ENCODE results near the gene SFXN3. TPM values are rescaled to one million over a fixed set of nuclear protein-coding genes. Genes with fewer than 3 reads are reported as not detected.

The SFXN3 gene
- total and polyA plus RNA-seq, 2 of the 13 experiments (the other 11 are each of a cell fraction or from before 2014, with no cell fraction given), result 16.8 to 71.5 TPM

- TF ChIP-seq ZNF800 (CRISPR knock-in tag; IDR thresholded peaks at IDR 0.05) (no peak), ZNF251 (CRISPR knock-in tag; IDR thresholded peaks at IDR 0.05) (no peak), ZUFSP (CRISPR knock-in tag; IDR thresholded peaks at IDR 0.05; ENCODE audit: borderline replicate concordance) (no peak), ZFP36 (IDR thresholded peaks at IDR 0.05; ENCODE audit: borderline replicate concordance, low read depth, low read length, partially characterized antibody) (no peak), THAP11 (CRISPR knock-in tag; IDR thresholded peaks at IDR 0.05) (no peak), PRPF4 (IDR thresholded peaks at IDR 0.05; ENCODE audit: low read depth, low read length, poor library complexity, severe bottlenecking) (no peak), ZNF224 (CRISPR knock-in tag; IDR thresholded peaks at IDR 0.05) (no peak), ZNF3 (CRISPR knock-in tag; IDR thresholded peaks at IDR 0.05) (no peak), ASH2L (IDR thresholded peaks at IDR 0.05; ENCODE audit: insufficient read length, low read depth, low read length) (peak; percentile 3), ZBTB8A (CRISPR knock-in tag; IDR thresholded peaks at IDR 0.05; ENCODE audit: borderline replicate concordance, low read depth) (no peak), ZNF564 (CRISPR knock-in tag; IDR thresholded peaks at IDR 0.05) (no peak), FOXP1 (IDR thresholded peaks at IDR 0.05) (no peak), FOXP1 (CRISPR knock-in tag; IDR thresholded peaks at IDR 0.05) (no peak), GATAD1 (CRISPR knock-in tag; IDR thresholded peaks at IDR 0.05) (no peak), ZNF275 (CRISPR knock-in tag; IDR thresholded peaks at IDR 0.05; ENCODE audit: borderline replicate concordance) (no peak), STAT6 (CRISPR knock-in tag; IDR thresholded peaks at IDR 0.05; ENCODE audit: borderline replicate concordance) (no peak), MEIS2 (CRISPR knock-in tag; IDR thresholded peaks at IDR 0.05) (no peak), ZMYM2 (CRISPR knock-in tag; IDR thresholded peaks at IDR 0.05) (no peak), TEF (CRISPR knock-in tag; IDR thresholded peaks at IDR 0.05) (no peak), NFIC (IDR thresholded peaks at IDR 0.05; ENCODE audit: low read length) (no peak), SAP130 (CRISPR knock-in tag; IDR thresholded peaks at IDR 0.05; ENCODE audit: low read depth) (peak; percentile 61), TBL1XR1 (IDR thresholded peaks at IDR 0.05; ENCODE audit: borderline replicate concordance, low read length, partially characterized antibody) (no peak), TSC22D2 (CRISPR knock-in tag; IDR thresholded peaks at IDR 0.05; ENCODE audit: borderline replicate concordance) (no peak)
These were observed at the start of gene SFXN3, which contains the start of gene PDZD7 (continued) for GRCh38 chr10:101031128-101031795.
